ENCODE data around the gene GBE1. TPM values are rescaled to one million over a fixed set of nuclear protein-coding genes. Genes with fewer than 3 reads are reported as not detected.

The GBE1 gene
- total and polyA plus RNA-seq, 9 of the 15 experiments (the other 6 are each of a cell fraction or from before 2014, with no cell fraction given), result 7.9 to 25.6 (median 13.1) TPM

GRCh38 chr3:81696090-81696489, 65.4 kb downstream of the GBE1 start:
- BruUV-seq (replicated peaks), result no TSS peak
- no peaks in the 10 kb centered on the region for H3K36me3 ChIP-seq (ENCODE audit: control insufficient read depth, insufficient read depth, low read length)
- H2AFZ ChIP-seq (ENCODE audit: low read depth, low read length), result no peak overlapping the region
- no peaks in the 10 kb centered on the region for H3K79me2 ChIP-seq (ENCODE audit: control insufficient read depth, insufficient read depth, low read length)
- no peak overlapping the region for H3K4me3 ChIP-seq
- ChIA-PET POLR2A (interaction anchor here (0.8 kb wide), 1 partner anchor 66 kb away, joined by 6 read pairs; the partner anchor contains the start of gene GBE1), CTCF (ENCODE audit: low intra/inter-chr PET ratio) (no interaction called here)
- no peaks in the 10 kb centered on the region for H3K9me3 ChIP-seq (replicated peaks; ENCODE audit: control insufficient read depth, insufficient read depth, low read depth, low read length)
- H3K9ac ChIP-seq (ENCODE audit: insufficient read depth in 1 of 2, low read depth in 2 of 2, low read length in 2 of 2), result no peak overlapping the region
- ATAC-seq (no peak), FAIRE-seq (no peak), DNase-seq (ENCODE audit: extremely low read depth in 1 of 4, low spot score in 3 of 4) (no peak)
- no peak overlapping the region for H3K27ac ChIP-seq (ENCODE audit: extremely low read depth, low read depth, low read length)
- intact Hi-C loops (cut with micrococcal nuclease), result no loop called here
- WGBS (ENCODE audit: insufficient coverage, low coverage, missing lambda C conversion rate), result 45% methylated on average over 3 of the region's 3 CpGs
- no peaks in the 10 kb centered on the region for H3K27me3 ChIP-seq (ENCODE audit: control insufficient read depth in 2 of 2, insufficient read depth in 2 of 2, low read length in 2 of 2)
- H3K4me2 ChIP-seq (ENCODE audit: insufficient read depth, low read length), result no peak overlapping the region
- H3K4me1 ChIP-seq (replicated peaks in 1 of 2; ENCODE audit: control insufficient read depth in 2 of 2, insufficient read depth in 2 of 2, low read length in 2 of 2), result no peaks in the 10 kb centered on the region; a peak in 1 of 5 replicates
- TF ChIP-seq CAMTA2 (CRISPR knock-in tag; conservative IDR thresholded peaks at IDR 0.05) (no peak), FOSL1 (tag; conservative IDR thresholded peaks at IDR 0.05) (no peak), TRIM28 (IDR thresholded peaks at IDR 0.05) (no peak), BHLHE40 (IDR thresholded peaks at IDR 0.05; ENCODE audit: low read length) (no peak), ZNF785 (CRISPR knock-in tag; IDR thresholded peaks at IDR 0.05) (no peak), EP400 (IDR thresholded peaks at IDR 0.05) (no peak), ZNF57 (CRISPR knock-in tag; IDR thresholded peaks at IDR 0.05) (no peak), TAL1 (IDR thresholded peaks at IDR 0.05) (no peak), ZNF146 (CRISPR knock-in tag; IDR thresholded peaks at IDR 0.05; ENCODE audit: unreplicated experiment) (no peak), BCOR (IDR thresholded peaks at IDR 0.05) (no peak)
- in situ Hi-C loops (cut with MboI), result no loop called here
- H4K20me1 ChIP-seq (replicated peaks; ENCODE audit: control insufficient read depth, insufficient read depth, low read length), result no peaks in the 10 kb centered on the region
- H3K9me1 ChIP-seq (ENCODE audit: control insufficient read depth, insufficient read depth, low read length), result no peaks in the 10 kb centered on the region
